ENCODE data around the gene AGTPBP1.

- no peak for TF ChIP-seq EZH2phosphoT487 (IDR thresholded peaks at IDR 0.05; ENCODE audit: borderline replicate concordance, low read depth, low read length)
- no peak for TF ChIP-seq CTCF (conservative IDR thresholded peaks at IDR 0.05; ENCODE audit: low read length)
These were observed 227.5 kb downstream of the AGTPBP1 start for GRCh38 chr9:85514256-85514655.
